GM10248 (cell line): Measurements from ENCODE around the gene PKIB.

ENCODE experiments used
- CTCF ChIA-PET: fragments of 300-600 bp; sonication (Branson Sonifier 250); formaldehyde crosslinking; extraction: SDS; loops from one replicate; lab custom pipeline; 2021; ENCODE audit warnings: antibody characterized with exemption; lab: Yijun Ruan, JAX
- POLR2A ChIA-PET: fragments of 350-650 bp; sonication (Branson Sonifier 250); formaldehyde crosslinking; extraction: SDS; loops from one replicate; lab custom pipeline; 2020; ENCODE audit warnings: antibody characterized with exemption; lab: Yijun Ruan, JAX
- DNase-seq: peaks from one replicate; pipeline ENCODE4 v3.0.0; 2012; ENCODE audit errors: extremely low spot score
- CTCF ChIP-seq: IDR thresholded peaks from 2 replicates; pipeline ENCODE4 v1.5.1; 2012; ENCODE audit warnings: mild to moderate bottlenecking, low read depth; ENCODE audit errors: extremely low read depth, missing control alignments, control extremely low read depth

The PKIB gene

DNA sequence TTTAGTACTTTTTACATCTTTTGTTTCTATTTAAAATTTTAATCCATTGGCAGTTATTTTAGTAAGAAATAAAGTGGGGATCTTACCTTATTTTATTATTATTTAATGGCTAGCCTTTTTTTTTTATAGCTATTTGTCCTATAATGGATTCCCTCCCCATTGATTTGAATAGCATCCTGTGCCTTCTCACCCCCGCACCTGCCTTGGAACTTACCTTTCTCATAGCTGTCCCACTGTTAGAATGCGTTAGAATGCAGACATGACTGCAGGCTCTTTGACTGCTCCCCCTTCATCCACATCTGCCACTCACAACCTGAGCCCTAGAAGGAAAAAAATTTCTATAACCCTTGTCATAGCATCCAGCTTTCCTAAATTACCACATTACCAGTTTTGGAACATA, 9.1 kb downstream of the PKIB start:
- POLR2A ChIA-PET: no interaction called here
- no peak for DNase-seq
- CTCF ChIA-PET: interaction anchor here (1.6 to 2.6 kb wide), 2 partner anchors 9 to 16 kb away, joined by 4 to 6 read pairs; no protein-coding TSS in a partner anchor

GRCh38 chr6:122620428-122620827, 10.2 kb downstream of the PKIB start:
- CTCF ChIA-PET: interaction anchor here (1.5 to 2.6 kb wide), 3 partner anchors 8 to 15 kb away, joined by 4 to 6 read pairs (median 4); no protein-coding TSS in a partner anchor
- no peak for TF ChIP-seq CTCF
- DNase-seq: no peak
- POLR2A ChIA-PET: no interaction called here

More for the DNA sequence above, 9.1 kb downstream of the PKIB start:
- TF ChIP-seq CTCF: no peak

DNA sequence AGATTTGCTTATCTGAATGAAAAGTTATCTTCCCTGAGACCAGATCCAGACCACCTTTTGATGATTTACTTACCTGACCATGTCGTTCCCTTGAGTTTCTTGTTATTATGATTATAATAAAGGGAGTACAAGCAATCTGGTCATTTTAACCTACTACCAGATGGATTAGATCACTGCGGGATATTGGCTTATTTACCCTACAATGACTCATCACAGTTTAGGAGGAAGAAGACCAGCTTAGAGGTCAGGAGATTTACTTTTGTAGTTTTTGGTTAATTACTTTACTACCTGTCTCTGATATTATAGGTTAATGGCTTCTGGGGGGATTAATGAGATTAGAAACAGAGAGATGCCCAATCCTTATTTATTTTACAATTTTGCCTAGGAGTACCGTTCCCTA, 10.7 kb downstream of the PKIB start:
- POLR2A ChIA-PET: no interaction called here
- DNase-seq: no peak
- CTCF ChIA-PET: interaction anchor here (1.5 kb wide), 1 partner anchor 16 kb away, joined by 4 read pairs; no protein-coding TSS in a partner anchor
- TF ChIP-seq CTCF: no peak

DNA sequence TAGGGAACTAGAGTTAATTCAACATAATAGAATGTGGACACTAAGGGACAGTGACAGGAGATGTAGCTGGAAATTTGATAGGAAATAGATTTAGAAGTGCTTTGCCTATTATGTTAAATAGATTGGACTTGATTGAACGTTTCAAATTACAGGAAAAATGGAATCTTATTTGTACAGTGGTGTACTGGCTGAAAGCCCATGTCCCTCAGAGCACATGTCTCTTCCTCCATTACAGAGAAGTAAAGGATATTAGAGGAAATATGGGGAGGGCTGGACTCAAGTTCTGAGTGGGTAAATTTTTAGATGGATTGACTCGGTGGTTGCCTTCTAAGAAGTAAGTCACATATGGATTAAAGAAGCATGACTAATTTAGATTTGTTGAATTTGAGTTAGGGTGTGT, 11.4 kb downstream of the PKIB start:
- ChIA-PET CTCF (no interaction called here), POLR2A (no interaction called here)
- TF ChIP-seq CTCF: no peak
- DNase-seq: no peak

GRCh38 chr6:122622479-122622878, 12.3 kb downstream of the PKIB start:
- no peak for DNase-seq

DNA sequence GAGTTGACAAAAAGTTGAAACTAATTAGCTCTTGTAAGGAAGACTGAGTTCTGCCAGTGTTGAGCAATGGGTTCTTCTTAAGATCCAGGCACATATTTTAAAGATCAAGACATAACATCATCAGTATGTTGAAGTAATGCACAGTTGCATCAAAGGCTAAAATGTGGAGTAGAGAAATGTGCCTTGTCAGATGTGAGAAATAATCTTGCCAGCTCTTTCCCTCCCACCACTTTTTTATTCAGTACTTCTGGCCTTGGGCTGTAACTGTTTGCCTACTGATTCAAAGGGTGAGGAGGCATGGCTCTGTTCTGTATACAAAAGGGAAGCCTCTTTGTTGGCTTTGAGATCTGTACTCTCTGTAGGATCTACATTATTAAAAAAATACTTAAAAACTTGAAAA, 13.1 kb downstream of the PKIB start:
- ChIA-PET POLR2A (no interaction called here), CTCF (no interaction called here)
- TF ChIP-seq CTCF: no peak
- no peak for DNase-seq

More at GRCh38 chr6:122622479-122622878, 12.3 kb downstream of the PKIB start:
- POLR2A ChIA-PET: no interaction called here
- no peak for TF ChIP-seq CTCF
- CTCF ChIA-PET: no interaction called here

DNA sequence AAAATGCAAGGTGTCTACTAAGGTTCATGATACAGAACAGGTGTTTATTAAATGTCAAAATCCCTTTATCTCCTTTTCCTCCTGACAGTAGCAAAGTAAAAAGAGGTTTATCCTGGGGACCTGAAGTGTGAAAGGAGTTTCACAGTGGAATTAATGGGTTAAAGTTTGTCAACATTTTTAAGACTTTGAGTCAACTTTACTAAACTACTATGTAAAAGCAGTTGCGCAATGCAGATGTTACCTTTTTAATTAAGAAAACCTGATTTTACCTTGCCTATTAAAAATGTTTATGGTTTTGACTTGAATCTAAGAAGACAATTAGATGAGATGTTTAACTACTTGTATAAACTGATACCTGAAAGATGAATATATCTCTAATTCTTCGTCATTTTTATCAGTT, 14.6 kb downstream of the PKIB start:
- no peak for TF ChIP-seq CTCF
- CTCF ChIA-PET: interaction anchor here (1.5 kb wide), 1 partner anchor 8 kb away, joined by 5 read pairs; no protein-coding TSS in a partner anchor
- POLR2A ChIA-PET: no interaction called here
- DNase-seq: no peak
